ENCODE results near the gene MYL12B.

Gene MYL12B

GRCh38 chr18:3245185-3245564 is 16.8 kb upstream of the MYL12B start:
- no peak for TF ChIP-seq CTCF (IDR thresholded peaks at IDR 0.05; ENCODE audit: low read depth, low read length, missing control alignments)
- in situ Hi-C loops (cut with HindIII; ENCODE audit: low pct_ligation_motif_present, low sequenced_read_pairs), result no loop called here
- Histone ChIP-seq H3K4me3 (ENCODE audit: low read depth, low read length) (no peak overlapping the region), H3K27me3 (replicated peaks) (no peaks in the 10 kb centered on the region), H3K36me3 (replicated peaks) (peaks cover 13% of the 10 kb centered on the region), H3K27ac (no peak overlapping the region)
- no peak for DNase-seq

GRCh38 chr18:3245853-3246634 is 15.9 kb upstream of the MYL12B start:
- H3K27ac ChIP-seq, result peak overlapping the region; percentile 98
- in situ Hi-C loops (cut with HindIII; ENCODE audit: low pct_ligation_motif_present, low sequenced_read_pairs), result no loop called here
- DNase-seq, result peak; percentile 83
- no peaks in the 10 kb centered on the region for H3K27me3 ChIP-seq (replicated peaks)
- peaks cover 16% of the 10 kb centered on the region for H3K36me3 ChIP-seq (replicated peaks)
- TF ChIP-seq CTCF (IDR thresholded peaks at IDR 0.05; ENCODE audit: low read depth, low read length, missing control alignments), result peak; percentile 96
- peak overlapping the region; percentile 49 for H3K4me3 ChIP-seq (ENCODE audit: low read depth, low read length)

GRCh38 chr18:3246635-3247239 is 15.2 kb upstream of the MYL12B start:
- in situ Hi-C loops (cut with HindIII; ENCODE audit: low pct_ligation_motif_present, low sequenced_read_pairs), result no loop called here
- no peak for TF ChIP-seq CTCF (IDR thresholded peaks at IDR 0.05; ENCODE audit: low read depth, low read length, missing control alignments)
- peak overlapping the region; percentile 98 for H3K27ac ChIP-seq
- peak overlapping the region; percentile 97 for H3K4me3 ChIP-seq (ENCODE audit: low read depth, low read length)
- no peaks in the 10 kb centered on the region for H3K27me3 ChIP-seq (replicated peaks)
- DNase-seq, result no peak
- H3K36me3 ChIP-seq (replicated peaks), result peaks cover 16% of the 10 kb centered on the region

- TF ChIP-seq CTCF (IDR thresholded peaks at IDR 0.05; ENCODE audit: low read depth, low read length, missing control alignments), result no peak
Measured at GRCh38 chr18:3247240-3248061, 14.5 kb upstream of the MYL12B start, which contains the start of gene MYL12A. TSS of gene MYL12A (plus strand) at chr18:3247801. CDS start at chr18:3253248, 5,447 bp downstream.

GRCh38 chr18:3248062-3248657 is 13.8 kb upstream of the MYL12B start:
- Histone ChIP-seq H3K27me3 (replicated peaks) (no peaks in the 10 kb centered on the region), H3K4me3 (ENCODE audit: low read depth, low read length) (peak overlapping the region; percentile 97), H3K36me3 (replicated peaks) (peaks cover 18% of the 10 kb centered on the region), H3K27ac (peak overlapping the region; percentile 98)
- no peak for DNase-seq
- no peak for TF ChIP-seq CTCF (IDR thresholded peaks at IDR 0.05; ENCODE audit: low read depth, low read length, missing control alignments)
- in situ Hi-C loops (cut with HindIII; ENCODE audit: low pct_ligation_motif_present, low sequenced_read_pairs), result no loop called here

More at GRCh38 chr18:3247240-3248061, 14.5 kb upstream of the MYL12B start, which contains the start of gene MYL12A:
- peaks cover 16% of the 10 kb centered on the region for H3K36me3 ChIP-seq (replicated peaks)
- in situ Hi-C loops (cut with HindIII; ENCODE audit: low pct_ligation_motif_present, low sequenced_read_pairs), result no loop called here
- H3K27ac ChIP-seq, result peak within 1 kb of the TSS; percentile 98
- peak; percentile 96 for DNase-seq
- peak within 1 kb of the TSS; percentile 97 for H3K4me3 ChIP-seq (ENCODE audit: low read depth, low read length)
- no peaks in the 10 kb centered on the region for H3K27me3 ChIP-seq (replicated peaks)
